Activated CD4-positive, alpha-beta T cell treated with anti-CD3 and anti-CD28 coated beads, Interleukin-2, amount 50 U/mL, for 1 hour (primary cell): ENCODE measurements around the gene SMARCC1.

Experiments
- DNase-seq: peaks from one replicate; pipeline ENCODE4 v3.0.0-alpha.2; 2020

SMARCC1 gene

GRCh38 chr3:47688488-47688887 is 93.2 kb downstream of the SMARCC1 start:
- no peak for DNase-seq

DNA sequence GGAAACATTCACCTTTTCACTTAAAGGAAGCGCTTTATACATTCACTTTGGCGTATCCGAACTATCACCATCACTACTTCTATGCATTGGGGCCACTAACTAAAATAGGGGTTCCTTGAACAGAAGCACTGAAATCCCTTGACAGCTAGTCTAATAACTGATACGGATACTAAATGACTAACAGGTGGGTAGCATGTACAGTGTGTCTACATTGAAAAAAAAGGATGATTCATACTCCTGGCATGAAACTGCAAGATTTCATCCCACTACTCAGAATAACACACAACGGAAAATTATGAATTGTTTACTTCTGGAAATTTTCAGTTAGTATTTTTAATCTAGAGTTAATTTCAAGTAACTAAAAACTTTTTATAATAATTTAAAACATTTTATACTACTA is 96.7 kb downstream of the SMARCC1 start:
- DNase-seq, result no peak

- no peak for DNase-seq
These were observed 100.7 kb downstream of the SMARCC1 start for GRCh38 chr3:47681016-47681415.

GRCh38 chr3:47678446-47679338 is 103.0 kb downstream of the SMARCC1 start:
- no peak for DNase-seq

DNA sequence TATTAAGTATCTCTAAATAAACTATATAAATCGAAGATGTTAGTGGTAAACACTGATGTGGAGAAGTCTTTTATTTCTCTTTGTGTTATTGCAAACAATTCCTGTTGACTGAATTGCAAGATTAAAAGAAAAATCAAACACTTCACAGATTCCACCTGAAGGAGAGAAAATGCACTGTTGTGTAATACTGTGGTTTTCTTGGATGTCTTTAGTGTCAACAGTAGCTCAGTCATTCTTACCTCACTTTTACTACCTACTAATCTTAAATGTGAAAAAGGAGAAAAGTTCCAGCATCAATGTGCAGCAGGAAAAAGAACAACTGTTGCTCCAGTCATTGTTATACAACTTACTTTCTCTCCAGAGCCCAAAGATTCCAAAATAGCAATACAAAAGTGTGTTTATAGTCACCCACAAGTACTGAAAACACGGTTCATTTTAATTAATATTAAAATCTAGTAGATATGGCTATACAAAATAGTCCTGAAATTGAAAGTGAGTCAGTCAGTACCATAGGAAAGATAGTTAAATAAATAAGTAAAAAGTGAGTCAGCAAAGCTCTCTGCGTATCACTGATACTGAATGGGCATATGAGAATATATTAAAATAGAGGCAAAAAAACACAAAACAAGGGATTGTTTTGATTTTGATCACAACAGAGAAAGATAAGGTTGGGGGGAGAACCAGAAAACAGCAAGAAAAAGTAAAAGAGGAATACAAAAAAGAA is 112.5 kb downstream of the SMARCC1 start:
- DNase-seq, result no peak

- no peak for DNase-seq
These were observed 115.6 kb downstream of the SMARCC1 start for GRCh38 chr3:47666118-47666517.

DNA sequence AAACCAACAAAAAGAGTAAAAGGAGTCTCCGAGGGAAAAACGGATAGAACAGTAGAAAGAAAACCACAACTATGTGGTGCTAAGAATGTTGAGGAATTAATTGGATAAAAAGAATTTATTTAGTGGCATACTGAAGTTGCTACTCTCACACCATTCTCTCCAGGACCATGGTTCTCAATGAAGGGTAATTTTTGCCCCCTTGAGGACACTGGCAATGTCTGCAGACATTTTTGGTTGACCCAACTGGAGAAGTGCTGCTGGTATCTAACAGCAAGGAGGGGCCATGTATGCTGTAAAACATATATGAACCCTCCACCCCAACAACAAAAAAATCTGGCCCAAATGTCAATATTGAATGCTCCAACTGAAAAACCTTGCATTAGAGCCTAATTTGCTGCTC is 117.2 kb downstream of the SMARCC1 start:
- DNase-seq, result no peak

DNA sequence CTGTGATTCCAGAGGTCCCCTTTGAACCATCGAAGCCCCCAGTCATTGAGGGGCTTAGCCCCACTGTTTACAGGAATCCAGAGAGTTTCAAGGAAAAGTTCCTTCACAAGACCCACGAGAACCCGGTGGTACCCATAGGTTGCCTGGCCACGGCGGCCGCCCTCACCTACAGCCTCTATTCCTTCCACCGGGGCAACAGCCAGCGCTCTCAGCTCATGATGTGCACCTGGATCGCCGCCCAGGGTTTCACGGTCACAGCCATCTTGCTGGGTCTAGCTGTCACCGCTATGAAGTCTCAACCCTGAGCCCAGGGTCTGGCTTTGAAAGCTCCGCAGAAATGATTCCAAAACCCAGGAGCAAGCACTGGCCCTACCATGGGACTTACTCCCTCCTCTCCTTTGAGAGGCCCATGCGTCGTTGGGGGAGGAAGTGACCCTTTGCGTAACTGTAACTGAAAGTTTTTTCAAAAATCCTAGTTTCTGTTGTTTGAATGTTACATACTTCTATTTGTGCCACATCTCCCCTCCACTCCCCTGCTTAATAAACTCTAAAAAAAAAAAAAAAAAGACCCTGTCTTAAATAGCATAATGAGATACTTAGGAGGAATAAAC is 118.0 kb downstream of the SMARCC1 start:
- DNase-seq, result no peak

GRCh38 chr3:47661121-47661752 is 120.5 kb downstream of the SMARCC1 start:
- DNase-seq, result no peak

- DNase-seq, result no peak
These were observed 123.2 kb downstream of the SMARCC1 start for GRCh38 chr3:47658444-47658843.

GRCh38 chr3:47652142-47652541 is 129.6 kb downstream of the SMARCC1 start:
- DNase-seq, result no peak

GRCh38 chr3:47650294-47650693 is 131.4 kb downstream of the SMARCC1 start:
- DNase-seq, result no peak

DNA sequence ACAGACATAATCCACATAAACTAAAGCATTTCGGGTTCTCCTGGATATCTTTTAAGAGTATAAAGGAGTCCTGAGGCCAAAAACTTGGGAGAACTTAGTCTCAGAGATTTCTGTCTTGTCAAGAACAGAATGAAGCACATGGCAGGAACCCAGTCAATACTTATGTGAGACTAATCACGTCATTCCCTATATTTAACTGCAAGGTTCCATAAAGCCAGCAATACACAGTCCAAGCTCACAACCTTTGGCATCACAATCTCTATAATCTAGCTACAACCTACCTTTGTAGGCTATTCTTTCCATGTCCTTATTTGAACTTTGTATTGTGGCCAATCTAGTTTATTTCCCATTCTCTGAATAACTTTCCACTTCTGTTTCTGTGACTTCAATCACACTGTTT is 134.1 kb downstream of the SMARCC1 start:
- no peak for DNase-seq

GRCh38 chr3:47646362-47646761 is 135.3 kb downstream of the SMARCC1 start:
- DNase-seq, result no peak

- no peak for DNase-seq
These were observed 136.1 kb downstream of the SMARCC1 start for GRCh38 chr3:47645551-47645950.

DNA sequence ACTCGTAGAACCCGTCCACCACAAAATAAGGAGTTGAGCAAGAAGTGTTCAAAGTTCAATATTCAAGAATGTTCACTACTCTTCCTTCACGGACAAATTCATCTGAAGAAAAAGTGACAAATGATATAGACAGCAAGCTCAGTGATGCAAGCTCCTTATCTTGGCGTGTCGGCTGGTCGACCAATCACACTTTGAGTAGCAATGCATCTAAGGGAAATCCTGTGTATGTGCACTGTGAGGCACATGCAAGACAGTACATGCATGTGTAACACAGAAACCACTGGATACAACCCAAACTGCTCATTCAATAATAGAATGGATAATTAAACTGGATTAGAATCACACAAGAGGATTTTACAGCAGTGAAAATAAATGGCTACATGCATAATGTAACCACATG is 138.6 kb downstream of the SMARCC1 start:
- DNase-seq, result no peak

- DNase-seq, result no peak
These were observed 140.0 kb downstream of the SMARCC1 start for GRCh38 chr3:47641739-47642138.

GRCh38 chr3:47636921-47637320 is 144.8 kb downstream of the SMARCC1 start:
- no peak for DNase-seq

GRCh38 chr3:47636225-47636624 is 145.5 kb downstream of the SMARCC1 start:
- DNase-seq, result no peak

DNA sequence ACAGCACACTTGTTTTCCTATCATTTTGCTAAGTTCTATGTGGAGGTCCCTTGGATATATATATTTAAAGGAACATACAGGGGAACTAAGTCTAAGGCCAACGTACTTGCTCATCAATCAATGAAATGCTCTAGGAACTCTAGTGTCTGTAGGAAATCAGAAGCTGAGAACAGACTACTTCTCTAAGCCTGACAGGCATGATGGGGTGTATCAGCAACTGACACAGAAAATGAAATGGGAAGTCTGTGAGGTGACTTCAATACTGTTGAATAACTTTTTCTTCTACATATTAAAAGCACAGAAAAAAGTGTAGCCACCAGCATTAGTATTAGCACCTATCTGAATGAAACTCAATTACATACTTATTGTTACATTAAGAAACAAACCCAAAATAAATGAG is 146.2 kb downstream of the SMARCC1 start:
- no peak for DNase-seq

- no peak for DNase-seq
These were observed 146.7 kb downstream of the SMARCC1 start for GRCh38 chr3:47634996-47635395.

DNA sequence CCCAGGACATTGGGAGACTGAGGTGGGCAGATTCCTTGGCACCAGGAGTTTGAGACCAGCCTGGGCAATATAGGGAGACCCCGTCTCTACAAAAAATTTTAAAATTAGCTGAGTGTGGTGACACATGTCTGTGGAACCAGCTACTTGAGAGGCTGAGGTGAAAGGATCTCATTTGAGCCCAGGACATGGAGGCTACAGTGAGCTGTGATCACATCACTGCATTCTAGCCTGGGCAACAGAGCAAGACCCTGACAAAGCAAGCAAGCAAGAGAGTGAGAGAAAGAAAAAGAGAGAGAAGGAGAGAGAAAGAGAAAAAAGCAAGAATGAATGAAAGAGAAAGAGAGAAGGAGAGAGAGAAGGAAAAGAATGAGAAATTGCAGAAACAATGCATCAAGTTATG is 150.9 kb downstream of the SMARCC1 start:
- DNase-seq, result no peak

- DNase-seq, result no peak
These were observed 151.9 kb downstream of the SMARCC1 start for GRCh38 chr3:47629770-47630169.
